ENCODE data around the gene GOLGA6B.

GOLGA6B gene

GRCh38 chr15:72676838-72677237 lies 22.3 kb downstream of the GOLGA6B start:
- TF ChIP-seq EZH2phosphoT487 (IDR thresholded peaks at IDR 0.05; ENCODE audit: borderline replicate concordance, low read length) (no peak), CTCF (IDR thresholded peaks at IDR 0.05; ENCODE audit: low read depth, low read length, poor library complexity, severe bottlenecking) (no peak)
- H3K27ac ChIP-seq (ENCODE audit: low read depth, low read length), result no peak overlapping the region
- H3K27me3 ChIP-seq (ENCODE audit: control insufficient read depth, low read length), result peaks cover 39% of the 10 kb centered on the region
- no peaks in the 10 kb centered on the region for H4K20me1 ChIP-seq (ENCODE audit: control insufficient read depth, insufficient read depth, low read depth, low read length)
- H3K4me2 ChIP-seq (ENCODE audit: low read length), result no peak overlapping the region
- H3K4me1 ChIP-seq (ENCODE audit: control insufficient read depth, low read length), result no peaks in the 10 kb centered on the region
- no peaks in the 10 kb centered on the region for H3K79me2 ChIP-seq (ENCODE audit: control insufficient read depth, low read length)
- no peaks in the 10 kb centered on the region for H3F3A ChIP-seq (ENCODE audit: control insufficient read depth, insufficient read depth)
- no peak overlapping the region for H3K4me3 ChIP-seq (ENCODE audit: low read length)
- H3K9me3 ChIP-seq (ENCODE audit: control insufficient read depth, insufficient read depth, low read length), result no peaks in the 10 kb centered on the region
- no peaks in the 10 kb centered on the region for H3K9me2 ChIP-seq (replicated peaks; ENCODE audit: control insufficient read depth, low read length)
- H3K36me3 ChIP-seq (ENCODE audit: control insufficient read depth, low read length), result no peaks in the 10 kb centered on the region

- peaks cover 26% of the 10 kb centered on the region for H3K27me3 ChIP-seq (ENCODE audit: control insufficient read depth, low read length)
- H3K27ac ChIP-seq (ENCODE audit: low read depth, low read length), result no peak overlapping the region
- H3F3A ChIP-seq (ENCODE audit: control insufficient read depth, insufficient read depth), result no peaks in the 10 kb centered on the region
- no peaks in the 10 kb centered on the region for H4K20me1 ChIP-seq (ENCODE audit: control insufficient read depth, insufficient read depth, low read depth, low read length)
- H3K36me3 ChIP-seq (ENCODE audit: control insufficient read depth, low read length), result no peaks in the 10 kb centered on the region
- no peak overlapping the region for H3K4me2 ChIP-seq (ENCODE audit: low read length)
- TF ChIP-seq CTCF (IDR thresholded peaks at IDR 0.05; ENCODE audit: low read depth, low read length, poor library complexity, severe bottlenecking) (no peak), EZH2phosphoT487 (IDR thresholded peaks at IDR 0.05; ENCODE audit: borderline replicate concordance, low read length) (no peak)
- no peak overlapping the region for H3K4me3 ChIP-seq (ENCODE audit: low read length)
- no peaks in the 10 kb centered on the region for H3K9me2 ChIP-seq (replicated peaks; ENCODE audit: control insufficient read depth, low read length)
- H3K9me3 ChIP-seq (ENCODE audit: control insufficient read depth, insufficient read depth, low read length), result no peaks in the 10 kb centered on the region
- H3K79me2 ChIP-seq (ENCODE audit: control insufficient read depth, low read length), result no peaks in the 10 kb centered on the region
- H3K4me1 ChIP-seq (ENCODE audit: control insufficient read depth, low read length), result peaks cover 8% of the 10 kb centered on the region
Measured at GRCh38 chr15:72680931-72681330, 26.4 kb downstream of the GOLGA6B start.

GRCh38 chr15:72682772-72683171 lies 28.3 kb downstream of the GOLGA6B start:
- H3K27ac ChIP-seq (ENCODE audit: low read depth, low read length), result no peak overlapping the region

More at GRCh38 chr15:72682772-72683171, 28.3 kb downstream of the GOLGA6B start:
- no peak overlapping the region for H3K4me3 ChIP-seq (ENCODE audit: low read length)
- H3K4me1 ChIP-seq (ENCODE audit: control insufficient read depth, low read length), result peaks cover 12% of the 10 kb centered on the region
- no peaks in the 10 kb centered on the region for H3K9me3 ChIP-seq (ENCODE audit: control insufficient read depth, insufficient read depth, low read length)
- no peaks in the 10 kb centered on the region for H4K20me1 ChIP-seq (ENCODE audit: control insufficient read depth, insufficient read depth, low read depth, low read length)
- H3K9me2 ChIP-seq (replicated peaks; ENCODE audit: control insufficient read depth, low read length), result no peaks in the 10 kb centered on the region
- TF ChIP-seq EZH2phosphoT487 (IDR thresholded peaks at IDR 0.05; ENCODE audit: borderline replicate concordance, low read length) (no peak), CTCF (IDR thresholded peaks at IDR 0.05; ENCODE audit: low read depth, low read length, poor library complexity, severe bottlenecking) (no peak)
- no peaks in the 10 kb centered on the region for H3F3A ChIP-seq (ENCODE audit: control insufficient read depth, insufficient read depth)
- H3K79me2 ChIP-seq (ENCODE audit: control insufficient read depth, low read length), result peaks cover 5% of the 10 kb centered on the region
- no peak overlapping the region for H3K4me2 ChIP-seq (ENCODE audit: low read length)
- H3K27me3 ChIP-seq (ENCODE audit: control insufficient read depth, low read length), result peaks cover 22% of the 10 kb centered on the region
- H3K36me3 ChIP-seq (ENCODE audit: control insufficient read depth, low read length), result no peaks in the 10 kb centered on the region
